ENCODE data around the gene UPP1.
"Not testable (repeated sequence)": the region's sequence is repeated elsewhere in the genome, so short reads cannot be mapped to it uniquely, and the experiment has no call there.

Gene UPP1

GRCh38 chr7:48089046-48090003 is at the start of gene UPP1:
Gene UPP1, plus strand, starts transcription at chr7:48089265. Its CDS starts 5,519 bp downstream, at chr7:48094784.
- no peak for DNase-seq (ENCODE audit: low spot score)

DNA sequence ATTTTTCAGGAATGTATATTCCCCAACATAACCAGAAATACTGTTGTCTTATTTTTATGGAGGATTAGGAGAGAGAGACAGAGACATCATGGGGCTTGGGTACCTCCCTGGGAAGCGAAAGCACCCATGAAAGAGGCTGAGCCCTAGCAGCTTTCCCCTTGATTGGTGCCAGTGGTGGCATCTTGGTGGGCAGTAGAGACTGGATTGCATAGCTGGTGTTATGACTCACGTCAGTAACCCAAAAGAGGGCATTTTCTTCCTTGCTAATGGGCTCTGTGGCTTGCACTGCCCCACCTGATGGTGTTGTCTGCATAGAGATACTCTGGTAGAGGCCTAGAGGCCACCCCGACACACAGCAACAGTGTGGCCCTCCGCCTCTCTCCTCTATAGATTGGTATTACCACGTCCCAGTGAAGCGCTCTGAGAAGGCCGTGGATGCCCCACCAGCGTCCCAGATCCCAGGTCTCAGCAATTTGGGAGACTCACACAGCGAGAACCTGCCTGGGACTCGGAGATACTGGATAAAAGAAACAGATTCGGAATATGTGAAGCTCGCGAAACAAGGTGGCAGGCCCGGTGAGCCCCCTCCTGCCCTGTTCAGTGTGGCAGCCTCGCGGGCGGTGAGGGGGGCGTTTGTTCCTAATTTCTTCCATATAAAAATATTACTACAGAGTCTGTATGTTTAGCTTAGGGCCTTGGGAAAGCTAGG is 48.0 kb upstream of the UPP1 start:
- DNase-seq (ENCODE audit: low spot score): no peak

- no peak for DNase-seq (ENCODE audit: low spot score)
These were observed 47.5 kb upstream of the UPP1 start for GRCh38 chr7:48041653-48041970.

- no peak for DNase-seq (ENCODE audit: low spot score)
These were observed 46.8 kb upstream of the UPP1 start for GRCh38 chr7:48042216-48042615.

DNA sequence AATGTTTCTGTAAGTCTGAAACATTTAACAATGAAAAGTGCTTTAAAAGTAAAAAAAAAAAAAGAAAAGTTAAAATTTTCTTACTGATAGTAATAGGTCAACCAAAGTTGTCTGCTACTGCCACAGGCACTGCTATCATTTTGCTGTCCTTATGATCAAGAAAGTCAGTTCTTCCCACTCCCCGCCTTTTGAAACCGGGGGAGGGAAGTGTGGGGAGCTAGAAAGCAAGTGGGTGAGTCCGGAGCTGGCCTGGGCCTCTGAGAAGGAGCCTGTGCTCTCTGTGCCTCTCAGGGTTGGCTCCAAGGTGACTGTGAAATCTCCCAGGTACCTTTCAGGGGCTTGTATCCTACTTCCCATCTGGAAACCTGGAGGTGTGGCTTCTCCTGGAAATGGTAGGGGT is 46.4 kb upstream of the UPP1 start:
- no peak for DNase-seq (ENCODE audit: low spot score)

DNA sequence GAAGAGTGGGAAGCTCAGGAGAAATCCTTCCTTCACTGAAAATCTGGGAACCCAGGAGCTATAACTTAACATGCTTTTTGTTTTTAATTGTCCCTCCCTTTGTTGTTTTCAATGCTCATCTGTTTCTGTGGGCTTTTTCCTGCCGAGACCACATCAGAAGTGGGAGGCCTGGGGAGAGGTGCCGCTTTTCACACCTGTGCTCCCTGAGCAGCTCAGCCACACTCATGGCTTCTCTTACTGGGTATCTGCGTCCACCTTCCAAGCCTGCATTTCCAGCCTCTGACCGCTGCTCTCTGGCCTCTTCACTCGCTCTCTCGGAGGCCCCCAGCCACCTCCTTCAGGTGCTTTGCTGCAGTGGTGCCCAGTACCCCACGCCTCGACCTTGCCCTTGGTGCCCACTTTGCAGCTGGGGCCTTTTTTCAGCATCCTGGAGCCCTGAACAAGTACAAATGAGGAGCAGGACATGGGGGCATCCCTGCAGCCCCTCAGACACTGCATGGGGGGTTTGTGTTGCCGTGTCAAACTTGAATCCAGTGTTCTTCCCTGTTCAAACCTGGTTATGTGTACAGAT is 43.8 kb upstream of the UPP1 start:
- DNase-seq (ENCODE audit: low spot score): no peak

DNA sequence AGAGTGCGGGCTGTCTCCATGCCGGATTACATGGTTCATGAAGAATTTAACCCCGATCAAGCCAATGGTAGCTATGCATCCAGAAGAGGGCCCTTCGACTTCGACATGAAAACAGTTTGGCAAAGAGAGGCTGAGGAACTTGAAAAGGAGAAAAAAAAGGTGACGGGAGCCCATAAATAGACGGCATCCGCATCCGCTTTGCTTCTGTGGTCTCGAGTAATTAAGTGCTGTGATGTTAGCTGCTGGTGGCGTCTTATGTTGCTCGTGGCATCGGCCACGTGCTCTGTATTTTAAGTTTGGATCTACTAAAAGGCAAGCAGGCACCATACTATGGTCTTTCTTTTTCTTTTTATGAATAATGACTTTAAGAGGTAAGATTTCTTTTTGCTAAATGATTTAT is 42.6 kb upstream of the UPP1 start:
- DNase-seq (ENCODE audit: low spot score): no peak

DNA sequence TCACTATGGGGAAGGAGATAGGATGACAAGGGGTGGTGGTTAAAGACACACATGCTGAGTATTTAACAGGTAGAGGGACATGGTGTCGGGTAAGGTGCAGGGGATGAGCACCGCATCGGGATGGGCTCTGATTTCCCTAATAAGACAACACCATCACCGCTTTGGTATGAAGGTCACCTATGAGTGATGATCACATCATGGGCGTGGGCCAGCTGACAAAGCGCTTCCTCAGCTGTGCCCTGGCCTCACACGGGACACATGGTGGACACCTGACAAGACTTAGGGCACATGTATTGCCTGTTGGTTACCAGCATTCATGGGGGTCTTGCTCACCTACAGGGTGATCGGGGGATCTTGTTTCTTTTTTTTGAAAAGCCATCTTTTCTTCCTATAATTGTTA is 41.0 kb upstream of the UPP1 start:
- DNase-seq (ENCODE audit: low spot score): no peak

GRCh38 chr7:48049850-48050249 is 39.2 kb upstream of the UPP1 start:
- no peak for DNase-seq (ENCODE audit: low spot score)

DNA sequence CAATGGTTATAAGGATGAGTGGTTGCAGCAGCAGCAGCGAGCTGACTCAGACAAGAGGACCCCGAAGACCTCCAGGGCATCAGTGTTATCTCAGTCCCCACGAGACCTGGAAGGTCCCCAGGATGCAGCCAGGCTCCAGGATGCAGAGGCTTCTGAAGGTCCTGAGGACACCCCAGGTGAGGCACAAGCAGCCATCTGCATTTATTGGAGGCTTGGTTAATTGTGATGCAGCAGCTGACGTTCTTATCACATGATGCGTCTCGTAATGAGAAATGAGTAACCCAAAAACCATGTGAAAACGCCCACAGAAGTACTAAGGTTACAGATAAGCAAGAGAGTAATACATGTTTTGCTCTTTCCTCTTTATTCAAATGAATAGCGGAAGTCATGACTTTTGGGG is 36.3 kb upstream of the UPP1 start:
- no peak for DNase-seq (ENCODE audit: low spot score)

- no peak for DNase-seq (ENCODE audit: low spot score)
These were observed 35.3 kb upstream of the UPP1 start for GRCh38 chr7:48053736-48054135.

DNA sequence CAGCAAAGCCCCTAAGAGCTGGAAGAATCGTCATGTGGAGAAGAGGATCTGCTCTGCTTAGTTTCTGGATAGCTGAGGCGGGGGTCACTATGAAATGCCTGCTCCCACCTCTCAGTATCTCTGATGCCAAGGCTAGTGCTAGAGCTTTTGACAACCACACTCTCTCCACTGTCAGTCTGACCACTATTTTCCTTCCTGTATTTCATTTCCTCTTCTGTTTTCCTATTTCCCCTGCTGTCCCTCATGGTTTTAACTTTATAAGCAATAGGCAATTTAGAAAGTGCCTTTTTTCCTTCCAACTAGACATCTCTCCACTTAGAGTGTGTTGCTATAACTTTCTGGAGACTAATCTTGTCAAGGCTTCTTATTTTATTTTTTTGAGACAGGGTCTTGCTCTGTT is 30.1 kb upstream of the UPP1 start:
- DNase-seq (ENCODE audit: low spot score): no peak

GRCh38 chr7:48059706-48060105 is 29.4 kb upstream of the UPP1 start:
- no peak for DNase-seq (ENCODE audit: low spot score)

- no peak for DNase-seq (ENCODE audit: low spot score)
These were observed 25.1 kb upstream of the UPP1 start for GRCh38 chr7:48063985-48064384.

DNA sequence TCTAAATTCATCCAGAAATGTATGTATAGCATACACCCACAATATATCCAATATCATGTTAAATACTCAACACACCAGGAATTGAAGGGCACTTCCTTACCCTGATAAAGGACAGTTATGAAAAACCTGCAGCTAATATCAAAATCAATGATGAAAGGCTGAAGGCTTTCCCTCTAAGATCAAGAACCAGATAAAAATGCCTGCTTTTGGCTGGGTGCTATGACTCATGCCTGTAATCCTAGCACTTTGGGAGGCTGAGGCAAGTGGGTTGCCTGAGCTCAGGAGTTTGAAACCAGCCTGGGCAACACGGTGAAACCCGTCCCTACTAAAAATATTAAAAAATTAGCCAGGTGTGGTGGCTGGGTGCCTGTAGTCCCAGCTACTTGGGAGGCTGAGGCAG is 21.6 kb upstream of the UPP1 start:
- DNase-seq (ENCODE audit: low spot score): no peak

DNA sequence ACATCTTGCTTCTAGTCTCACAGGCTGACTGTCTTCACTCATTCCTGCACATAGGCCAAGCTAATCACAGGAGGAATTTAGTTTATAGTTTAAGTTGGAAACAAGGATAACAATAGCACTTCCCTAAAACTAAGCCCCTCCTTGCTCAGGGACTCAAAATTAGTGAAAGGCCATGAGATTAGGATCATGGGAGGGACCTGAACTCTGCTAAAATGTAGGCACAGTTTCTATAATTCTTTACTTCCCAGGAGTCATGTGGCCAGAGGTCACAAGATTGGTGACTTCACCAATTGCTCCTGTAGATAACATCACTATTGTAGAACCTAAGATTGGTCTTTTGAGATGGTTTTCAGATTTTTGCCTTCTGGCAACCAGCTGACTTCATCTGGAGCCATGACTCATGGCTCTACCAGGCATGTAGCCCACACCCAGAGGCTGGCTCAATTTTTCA is 14.8 kb upstream of the UPP1 start:
- DNase-seq (ENCODE audit: low spot score): no peak

GRCh38 chr7:48077423-48077822 is 11.6 kb upstream of the UPP1 start:
- DNase-seq (ENCODE audit: low spot score): no peak

GRCh38 chr7:48078470-48078869 is 10.6 kb upstream of the UPP1 start:
- DNase-seq (ENCODE audit: low spot score): no peak

DNA sequence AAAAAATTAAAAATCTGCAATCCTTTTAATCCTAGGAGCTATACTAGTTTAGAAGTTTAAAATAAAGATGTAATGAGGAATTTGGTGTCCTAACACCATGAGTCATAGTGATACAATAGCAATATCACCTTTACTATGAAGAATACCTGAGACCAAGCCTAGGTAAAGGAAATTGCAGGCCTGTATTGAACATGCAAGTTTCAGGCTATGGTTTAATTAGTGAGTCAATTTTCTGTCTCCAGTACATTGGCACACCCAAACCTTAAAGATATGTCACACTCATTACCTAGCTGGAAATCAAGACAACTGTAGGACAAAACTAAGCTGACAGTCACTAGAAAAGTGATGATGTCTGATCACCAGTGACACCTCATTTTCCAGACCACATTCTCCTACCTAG is 6.7 kb upstream of the UPP1 start:
- not testable (repeated sequence) for DNase-seq (ENCODE audit: low spot score)

DNA sequence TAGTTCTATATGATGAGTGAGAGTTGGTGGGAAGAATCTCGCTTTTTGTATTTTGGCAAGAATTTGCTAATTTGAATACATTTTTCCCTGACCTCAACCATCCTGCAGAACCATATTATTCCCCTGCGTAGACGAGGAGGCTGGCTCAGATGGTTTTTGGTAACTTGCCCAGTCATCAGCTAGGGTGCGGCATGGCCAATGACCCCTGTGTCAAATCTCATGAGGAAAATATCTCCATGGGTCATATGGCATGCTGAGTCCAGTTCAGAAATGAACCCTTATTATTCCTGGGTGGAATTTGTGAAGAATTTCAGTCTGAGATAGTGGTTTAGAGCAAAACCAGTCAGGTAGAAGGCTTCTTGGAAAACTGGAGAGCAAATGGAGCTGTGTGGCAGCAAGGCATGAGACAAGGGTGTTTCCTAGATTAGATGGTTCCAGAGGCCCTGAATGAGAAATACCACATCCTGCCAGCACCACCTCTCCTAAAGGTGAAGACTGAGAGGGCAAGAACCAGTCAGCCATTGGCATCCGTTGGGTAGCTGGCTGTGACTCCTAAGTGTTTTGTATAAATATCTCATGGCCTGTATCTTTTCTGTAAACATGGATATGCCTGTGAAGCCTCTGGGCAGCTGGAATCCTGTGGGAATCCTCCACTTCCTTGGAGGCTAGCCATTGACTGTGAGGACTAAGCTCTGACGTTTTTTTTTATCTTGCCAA is 5.8 kb upstream of the UPP1 start:
- no peak for DNase-seq (ENCODE audit: low spot score)

- DNase-seq (ENCODE audit: low spot score): no peak
These were observed 4.2 kb upstream of the UPP1 start for GRCh38 chr7:48084727-48085432.

DNA sequence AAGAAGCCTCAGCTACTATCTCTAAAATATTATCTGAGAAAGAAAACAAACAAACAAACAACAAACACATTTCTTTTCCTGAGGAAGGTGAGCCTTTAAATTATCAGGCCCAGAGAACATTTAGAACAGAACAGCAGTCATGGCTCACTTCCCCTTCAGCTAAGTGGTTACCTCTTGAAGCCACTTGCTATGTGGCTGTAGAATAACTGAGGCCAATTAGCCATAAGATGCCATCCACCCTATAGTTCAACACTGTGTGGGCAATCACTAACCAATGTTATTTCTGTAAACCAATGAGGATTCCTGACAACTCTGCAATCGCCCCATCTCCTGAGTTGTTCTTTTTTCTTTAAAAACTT is 3.7 kb upstream of the UPP1 start:
- no peak for DNase-seq (ENCODE audit: low spot score)

All from hematopoietic multipotent progenitor cell treated with erythropoietin and hydrocortisone succinate and interleukin-3 and kit ligand, for 17 days (in vitro differentiated cells).